ENCODE measurements around the gene JADE3. TPM values are rescaled to one million over a fixed set of nuclear protein-coding genes. Genes with fewer than 3 reads are reported as not detected.
A peak's percentile ranks its signal among the peaks of the same experiment; 100 is the strongest.

The JADE3 gene
- total RNA-seq, 1 donor from 2014 or later: 6.3 TPM

DNA sequence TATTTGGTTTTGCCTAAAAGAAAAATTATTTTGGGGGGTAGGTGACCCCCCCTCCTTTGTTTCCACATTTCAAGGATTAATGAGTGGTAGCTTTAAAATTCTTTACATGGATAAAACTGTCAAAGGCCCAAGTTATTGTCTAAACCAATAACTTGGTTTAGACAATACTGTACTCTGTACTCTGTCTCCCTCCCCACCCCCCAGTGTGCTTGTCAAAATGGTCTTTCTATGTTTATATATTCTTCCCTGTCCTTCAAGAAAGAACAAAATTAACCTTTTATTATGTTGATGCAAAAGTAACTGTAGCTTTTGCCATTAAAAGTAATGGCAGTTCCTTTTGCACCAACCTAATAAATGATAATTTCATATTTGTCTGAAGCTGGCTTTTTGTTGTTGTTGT lies 156.5 kb downstream of the JADE3 start:
- Histone ChIP-seq H3K27ac (replicated peaks) (no peak overlapping the region), H3K9me3 (replicated peaks) (no peaks in the 10 kb centered on the region), H3K4me1 (no peaks in the 10 kb centered on the region), H3K27me3 (ENCODE audit: low read depth) (no peaks in the 10 kb centered on the region), H3K36me3 (no peaks in the 10 kb centered on the region), H3K4me3 (no peak overlapping the region)
- no peak for DNase-seq
- intact Hi-C loops (cut with micrococcal nuclease): no loop called here
- TF ChIP-seq, protein P1, sequence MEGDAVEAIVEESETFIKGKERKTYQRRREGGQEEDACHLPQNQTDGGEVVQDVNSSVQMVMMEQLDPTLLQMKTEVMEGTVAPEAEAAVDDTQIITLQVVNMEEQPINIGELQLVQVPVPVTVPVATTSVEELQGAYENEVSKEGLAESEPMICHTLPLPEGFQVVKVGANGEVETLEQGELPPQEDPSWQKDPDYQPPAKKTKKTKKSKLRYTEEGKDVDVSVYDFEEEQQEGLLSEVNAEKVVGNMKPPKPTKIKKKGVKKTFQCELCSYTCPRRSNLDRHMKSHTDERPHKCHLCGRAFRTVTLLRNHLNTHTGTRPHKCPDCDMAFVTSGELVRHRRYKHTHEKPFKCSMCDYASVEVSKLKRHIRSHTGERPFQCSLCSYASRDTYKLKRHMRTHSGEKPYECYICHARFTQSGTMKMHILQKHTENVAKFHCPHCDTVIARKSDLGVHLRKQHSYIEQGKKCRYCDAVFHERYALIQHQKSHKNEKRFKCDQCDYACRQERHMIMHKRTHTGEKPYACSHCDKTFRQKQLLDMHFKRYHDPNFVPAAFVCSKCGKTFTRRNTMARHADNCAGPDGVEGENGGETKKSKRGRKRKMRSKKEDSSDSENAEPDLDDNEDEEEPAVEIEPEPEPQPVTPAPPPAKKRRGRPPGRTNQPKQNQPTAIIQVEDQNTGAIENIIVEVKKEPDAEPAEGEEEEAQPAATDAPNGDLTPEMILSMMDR (IDR thresholded peaks at IDR 0.05; ENCODE audit: borderline replicate concordance): no peak

DNA sequence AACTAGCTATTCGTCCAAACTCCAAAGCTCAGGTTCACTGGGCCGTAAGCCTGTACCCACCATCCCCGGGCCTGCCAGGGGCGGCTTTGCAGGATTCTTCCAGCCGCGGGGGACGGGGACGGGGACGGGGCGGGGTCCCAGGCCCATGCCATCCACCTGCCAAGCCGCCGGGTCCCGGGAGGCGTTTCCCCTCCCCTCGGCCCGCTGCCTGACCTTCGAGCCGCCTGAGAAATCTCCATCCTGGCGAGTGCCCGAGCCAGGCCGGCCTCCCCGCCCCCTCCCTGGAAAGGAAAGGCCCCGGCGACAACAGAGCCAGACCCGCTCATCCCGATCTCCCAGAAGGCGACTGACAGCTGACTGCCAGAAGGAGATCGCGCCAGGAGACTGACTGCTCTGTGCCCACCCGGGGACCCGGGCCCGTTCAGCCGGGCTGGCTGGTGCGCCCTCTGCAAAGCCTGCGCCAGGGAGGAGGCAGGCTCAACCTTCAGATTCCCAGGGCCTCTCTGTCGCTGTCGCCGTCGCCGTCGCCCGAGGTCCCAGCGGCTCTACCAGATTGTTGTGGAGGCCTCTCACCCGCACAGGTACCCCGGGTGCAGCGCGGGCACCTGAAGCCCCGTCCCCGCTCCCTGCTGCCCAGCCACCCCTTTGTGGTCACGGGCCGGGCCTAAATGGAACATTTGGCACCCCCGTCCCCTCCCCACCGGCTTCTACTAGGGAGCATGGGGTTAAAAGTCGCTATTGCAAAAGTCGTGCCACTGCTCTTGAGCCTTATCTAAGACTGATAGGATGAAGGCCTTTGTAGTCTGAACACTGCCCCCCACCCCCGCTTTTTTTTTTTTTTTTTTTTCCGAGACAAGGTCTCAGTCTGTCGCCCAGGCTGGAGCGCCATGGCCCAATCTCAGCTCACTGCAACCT lies 166.2 kb downstream of the JADE3 start, which contains the start of gene RGN:
RGN (plus strand) TSS at position 315 of the 915 bp plus-strand sequence. CDS start 2,702 bp downstream, outside the sequence.
- peak; percentile 26 for DNase-seq
- TF ChIP-seq, protein P1 (IDR thresholded peaks at IDR 0.05; ENCODE audit: borderline replicate concordance): no peak
- Histone ChIP-seq H3K4me3 (peak within 1 kb of the TSS; percentile 65), H3K36me3 (no peaks in the 10 kb centered on the region), H3K9me3 (replicated peaks) (no peaks in the 10 kb centered on the region), H3K27ac (replicated peaks) (peak within 1 kb of the TSS; percentile 71), H3K27me3 (ENCODE audit: low read depth) (no peaks in the 10 kb centered on the region), H3K4me1 (no peaks in the 10 kb centered on the region)
- intact Hi-C loops (cut with micrococcal nuclease): no loop called here

DNA sequence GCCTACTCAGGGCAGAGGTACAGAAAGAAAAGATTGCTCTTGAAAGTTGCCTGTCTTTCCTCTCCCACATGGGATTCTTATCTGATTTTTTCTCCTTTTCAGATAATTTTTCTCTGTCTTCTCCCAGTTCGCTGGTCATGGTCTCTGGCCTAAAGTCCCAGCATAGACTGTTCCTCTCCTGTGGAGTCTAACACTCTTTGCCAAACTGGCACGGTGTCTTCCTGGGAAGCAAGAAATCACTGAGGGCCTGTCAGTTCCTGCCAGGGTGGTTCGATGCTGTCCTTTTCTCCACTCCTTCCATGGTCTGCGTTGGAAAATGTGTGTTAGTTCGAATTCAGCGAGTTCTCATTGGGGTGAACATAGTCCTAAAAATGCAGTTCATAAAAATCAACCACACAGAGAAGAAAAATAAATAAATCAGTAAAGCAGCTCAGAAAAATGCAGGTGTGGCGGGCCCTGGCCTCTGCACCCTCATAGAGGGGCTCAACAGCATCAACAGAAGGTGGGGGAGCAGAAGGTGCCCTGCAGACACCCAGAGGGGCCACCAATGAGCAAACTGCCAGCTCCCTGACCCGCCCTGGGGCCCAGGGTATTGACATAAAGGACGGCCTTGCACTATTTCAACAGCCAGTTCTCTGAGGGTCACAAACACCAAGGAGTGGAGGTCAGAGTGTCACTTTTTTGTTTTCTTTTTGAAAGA lies 168.1 kb downstream of the JADE3 start:
- DNase-seq: no peak
- TF ChIP-seq, protein P1 (IDR thresholded peaks at IDR 0.05; ENCODE audit: borderline replicate concordance): no peak
- Histone ChIP-seq H3K4me3 (no peak overlapping the region), H3K27ac (replicated peaks) (no peak overlapping the region), H3K9me3 (replicated peaks) (no peaks in the 10 kb centered on the region), H3K4me1 (no peaks in the 10 kb centered on the region), H3K27me3 (ENCODE audit: low read depth) (no peaks in the 10 kb centered on the region), H3K36me3 (no peaks in the 10 kb centered on the region)
- intact Hi-C loops (cut with micrococcal nuclease): no loop called here

DNA sequence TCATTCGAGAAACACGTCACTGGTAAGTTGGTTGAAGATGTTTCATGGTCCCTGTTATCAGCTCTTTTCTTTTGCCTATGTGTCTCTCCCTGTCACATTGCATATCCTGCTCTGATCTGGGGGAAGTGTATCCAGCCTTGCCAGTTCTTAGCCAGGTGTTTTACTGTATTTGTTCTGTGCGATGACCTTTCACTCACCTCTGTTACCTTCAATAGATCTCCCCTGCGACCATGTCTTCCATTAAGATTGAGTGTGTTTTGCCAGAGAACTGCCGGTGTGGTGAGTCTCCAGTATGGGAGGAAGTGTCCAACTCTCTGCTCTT lies 168.7 kb downstream of the JADE3 start:
- H3K27me3 ChIP-seq (ENCODE audit: low read depth): no peaks in the 10 kb centered on the region
- H3K4me3 ChIP-seq: no peak overlapping the region
- no peaks in the 10 kb centered on the region for H3K9me3 ChIP-seq (replicated peaks)
- intact Hi-C loops (cut with micrococcal nuclease): no loop called here
- H3K27ac ChIP-seq (replicated peaks): no peak overlapping the region
- TF ChIP-seq, protein P1 (IDR thresholded peaks at IDR 0.05; ENCODE audit: borderline replicate concordance): no peak
- no peak for DNase-seq
- no peaks in the 10 kb centered on the region for H3K4me1 ChIP-seq
- no peaks in the 10 kb centered on the region for H3K36me3 ChIP-seq

DNA sequence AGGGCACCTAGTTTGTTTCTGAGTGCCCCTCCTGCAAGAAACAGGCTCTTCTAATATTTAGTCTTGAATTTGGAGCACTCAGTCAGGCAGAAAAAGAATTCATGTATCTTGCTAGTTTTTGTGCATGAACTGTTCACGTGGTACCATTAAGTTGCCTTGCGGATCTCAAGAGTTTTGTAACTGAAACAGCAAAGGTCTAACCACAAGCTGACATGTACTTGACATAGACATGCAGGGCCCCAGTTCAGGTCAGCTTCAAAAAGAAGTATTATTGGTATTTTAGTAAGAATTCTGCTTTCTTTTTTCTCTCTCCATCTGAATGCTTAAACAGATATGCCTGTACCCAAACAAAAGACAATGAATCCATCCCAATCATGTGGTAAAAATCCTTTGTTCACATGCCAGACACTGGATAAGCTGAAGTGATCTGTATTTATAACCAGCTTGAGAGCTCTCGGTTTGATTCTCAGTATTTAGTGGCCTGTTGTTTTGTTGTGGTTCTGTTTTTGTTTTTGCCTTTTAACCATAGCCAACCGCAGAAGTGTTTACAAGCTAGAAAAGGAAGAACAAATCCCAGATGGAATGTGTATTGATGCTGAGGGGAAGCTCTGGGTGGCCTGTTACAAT lies 179.0 kb downstream of the JADE3 start:
- H3K4me1 ChIP-seq: no peaks in the 10 kb centered on the region
- H3K4me3 ChIP-seq: no peak overlapping the region
- DNase-seq: no peak
- H3K27me3 ChIP-seq (ENCODE audit: low read depth): no peaks in the 10 kb centered on the region
- H3K36me3 ChIP-seq: no peaks in the 10 kb centered on the region
- H3K9me3 ChIP-seq (replicated peaks): no peaks in the 10 kb centered on the region
- TF ChIP-seq, protein P1 (IDR thresholded peaks at IDR 0.05; ENCODE audit: borderline replicate concordance): no peak
- intact Hi-C loops (cut with micrococcal nuclease): no loop called here
- H3K27ac ChIP-seq (replicated peaks): peak overlapping the region; percentile 40

Data from left ventricle myocardium inferior (tissue), 1 donor.